Endothelial cell of umbilical vein (primary cell): Measurements from ENCODE around the gene LDLRAD4. TPM values are rescaled to one million over a fixed set of nuclear protein-coding genes. Genes with fewer than 3 reads are reported as not detected.

Experiments used
- BruUV-seq: library from RNA; stranded (reverse); fragments of 400-500 nt; replicated peaks from 2 replicates; lab custom pipeline; 2021; lab: Mats Ljungman, UMichigan
- CTCF ChIA-PET: fragments of 300-600, 350-600 bp; sonication (Branson Sonifier 250); formaldehyde crosslinking; loops from one replicate; lab custom pipeline; 2021; ENCODE audit warnings: antibody characterized with exemption, inconsistent platforms; lab: Charles Lee
- POLR2A ChIA-PET: fragments of 300-600, 350-600 bp; sonication (Branson Sonifier 250); formaldehyde crosslinking; loops from one replicate; lab custom pipeline; 2021; ENCODE audit warnings: antibody characterized with exemption, inconsistent platforms; lab: Charles Lee
- DNase-seq: peaks from one replicate; pipeline ENCODE4 v3.0.0-alpha.2; 2011; ENCODE audit warnings: low read depth, low spot score
- FAIRE-seq: peaks from 2 replicates; lab custom pipeline; 2011; peaks lifted over from hg19 to GRCh38; lab: Jason Lieb, UNC
- H2AFZ ChIP-seq: 2 replicates; pipeline ENCODE4 v1.6.0; 2012; ENCODE audit warnings: low read depth, low read length, control low read depth, inconsistent platforms
- H3K27ac ChIP-seq: 2 replicates; pipeline ENCODE4 v1.5.1; 2011; ENCODE audit warnings: low read depth, mild to moderate bottlenecking, control low read depth, low read length, moderate library complexity; ENCODE audit not compliant: insufficient read depth
- H3K27me3 ChIP-seq, 2 experiments: 2 replicates each; pipeline versions ENCODE4 v1.6.0 to v1.6.1; 2011; ENCODE audit warnings: low read length in 2 of 2, mixed read lengths in 1 of 2; ENCODE audit not compliant: control insufficient read depth in 2 of 2, insufficient read depth in 2 of 2
- H3K36me3 ChIP-seq, 2 experiments: 2 replicates in 1 of 2; 3 replicates in 1 of 2; pipeline ENCODE4 v1.5.1; 2011; ENCODE audit warnings: low read length in 2 of 2, mild to moderate bottlenecking in 1 of 2, moderate library complexity in 1 of 2; ENCODE audit not compliant: control insufficient read depth in 2 of 2, insufficient read depth in 2 of 2; ENCODE audit errors: extremely low read depth in 1 of 2
- H3K4me1 ChIP-seq: 3 replicates; pipeline ENCODE4 v1.5.1; 2011; ENCODE audit warnings: mild to moderate bottlenecking, low read length; ENCODE audit not compliant: control insufficient read depth, insufficient read depth; ENCODE audit errors: extremely low read depth
- H3K4me2 ChIP-seq: 2 replicates; pipeline ENCODE4 v1.6.1; 2011; ENCODE audit warnings: low read length, control low read depth, mixed read lengths; ENCODE audit not compliant: insufficient read depth
- H3K4me3 ChIP-seq, 3 experiments: fragments of 200-600 bp in 1 of 3; sonication (generic), shearing (Covaris generic) in 1 of 3; replicated peaks in 1 of 3; 2 replicates each; pipeline ENCODE4 v1.5.1; 2011 to 2016; ENCODE audit warnings: control low read depth in 3 of 3, low read length in 3 of 3, mild to moderate bottlenecking in 2 of 3, inconsistent platforms in 1 of 3, low read depth in 1 of 3, moderate library complexity in 1 of 3; ENCODE audit not compliant: insufficient read depth in 1 of 3
- H3K79me2 ChIP-seq: 2 replicates; pipeline ENCODE4 v1.6.0; 2012; ENCODE audit warnings: low read length, inconsistent platforms; ENCODE audit not compliant: control insufficient read depth, insufficient read depth
- H3K9ac ChIP-seq: replicated peaks from 2 replicates; pipeline ENCODE3; 2011; ENCODE audit warnings: low read length, control low read depth; ENCODE audit not compliant: insufficient read depth; ENCODE audit errors: extremely low read depth
- H3K9me1 ChIP-seq: replicated peaks from 3 replicates; pipeline ENCODE4 v1.6.0; 2011; ENCODE audit warnings: mild to moderate bottlenecking, low read length; ENCODE audit not compliant: control insufficient read depth, insufficient read depth; ENCODE audit errors: extremely low read depth
- H3K9me3 ChIP-seq: replicated peaks from 2 replicates; pipeline ENCODE4 v1.5.1; 2012; ENCODE audit warnings: low read length, inconsistent platforms; ENCODE audit not compliant: control insufficient read depth, insufficient read depth
- H4K20me1 ChIP-seq: replicated peaks from 2 replicates; pipeline ENCODE3; 2011; ENCODE audit warnings: mild to moderate bottlenecking, low read length; ENCODE audit not compliant: control insufficient read depth, insufficient read depth; ENCODE audit errors: extremely low read depth
- EZH2 ChIP-seq: IDR thresholded peaks from 2 replicates; pipeline ENCODE4 v1.6.1; 2012; ENCODE audit warnings: borderline replicate concordance, low read depth, mild to moderate bottlenecking, moderate library complexity, low read length, inconsistent platforms; ENCODE audit not compliant: severe bottlenecking
- FOS ChIP-seq: IDR thresholded peaks from 2 replicates; pipeline ENCODE4 v1.6.1; 2011; ENCODE audit warnings: mild to moderate bottlenecking, low read length, moderate library complexity, borderline replicate concordance; ENCODE audit not compliant: insufficient read depth
- GATA2 ChIP-seq: IDR thresholded peaks from 2 replicates; pipeline ENCODE4 v1.7.0; 2011; ENCODE audit warnings: low read depth, mild to moderate bottlenecking, moderate library complexity, mixed read lengths, low read length; ENCODE audit not compliant: insufficient read length, insufficient read depth
- JUN ChIP-seq: IDR thresholded peaks from 2 replicates; pipeline ENCODE4 v1.6.1; 2011; ENCODE audit warnings: borderline replicate concordance, low read depth; ENCODE audit not compliant: insufficient read length, insufficient read depth
- MAX ChIP-seq: IDR thresholded peaks from 2 replicates; pipeline ENCODE4 v1.6.1; 2011; ENCODE audit not compliant: insufficient read depth, insufficient read length
- MYC ChIP-seq: IDR thresholded peaks from one replicate; pipeline ENCODE4 v1.6.1; 2011; ENCODE audit warnings: mild to moderate bottlenecking, low read depth, low read length
- POLR2A ChIP-seq: IDR thresholded peaks from 2 replicates; pipeline ENCODE4 v1.6.1; 2012; ENCODE audit warnings: low read depth, mild to moderate bottlenecking, control low read depth, low read length
- POLR2AphosphoS5 ChIP-seq: IDR thresholded peaks from 2 replicates; pipeline ENCODE4 v1.6.1; 2012; ENCODE audit warnings: low read depth, mild to moderate bottlenecking, control low read depth, low read length, moderate library complexity; ENCODE audit not compliant: insufficient read depth
- dilution Hi-C: fragments of 300-500 bp; cut with MboI; formaldehyde crosslinking; loops from one replicate; pipeline ENCODE4 v1.15.0; 2019; ENCODE audit warnings: low sequenced_read_pairs; ENCODE audit not compliant: extremely low pct_ligation_motif_present
- intact Hi-C: fragments of 100-400 bp; cut with micrococcal nuclease; formaldehyde crosslinking; loops from one replicate; pipeline ENCODE4 v1.10.0; 2022
- polyA plus RNA-seq, 4 experiments: library from polyadenylated mRNA; depleted of rRNA in 3 of 4; stranded (reverse) in 3 of 4; unstranded in 1 of 4; fragments of >200 nt; gene quantifications; 2 replicates each; pipeline versions ENCODE4 v1.2.1 to v1.2.3, GENCODE V29; 2011 to 2012; ENCODE audit warnings: missing spikeins in 1 of 4
- total RNA-seq: library from RNA; stranded (reverse); gene quantifications from 2 replicates; pipeline ENCODE4 v1.2.3, GENCODE V29; 2021
- TF ChIP-seq, protein P1 (sequence below), 2 donors: IDR thresholded peaks; 1 replicate in 1 of 2; 2 replicates in 1 of 2; pipeline ENCODE4 v1.5.1; 2011; ENCODE audit warnings: low read length in 2 of 2, mild to moderate bottlenecking in 2 of 2, moderate library complexity in 2 of 2, control low read depth in 1 of 2, inconsistent platforms in 1 of 2, low read depth in 1 of 2; ENCODE audit not compliant: insufficient read depth in 1 of 2; ENCODE audit errors: extremely low read depth in 1 of 2

LDLRAD4 gene
- total and polyA plus RNA-seq, 2 donors (not counting 3 experiments of a cell fraction or from before 2014, with no cell fraction given) = 5.2 to 6.5 TPM

DNA sequence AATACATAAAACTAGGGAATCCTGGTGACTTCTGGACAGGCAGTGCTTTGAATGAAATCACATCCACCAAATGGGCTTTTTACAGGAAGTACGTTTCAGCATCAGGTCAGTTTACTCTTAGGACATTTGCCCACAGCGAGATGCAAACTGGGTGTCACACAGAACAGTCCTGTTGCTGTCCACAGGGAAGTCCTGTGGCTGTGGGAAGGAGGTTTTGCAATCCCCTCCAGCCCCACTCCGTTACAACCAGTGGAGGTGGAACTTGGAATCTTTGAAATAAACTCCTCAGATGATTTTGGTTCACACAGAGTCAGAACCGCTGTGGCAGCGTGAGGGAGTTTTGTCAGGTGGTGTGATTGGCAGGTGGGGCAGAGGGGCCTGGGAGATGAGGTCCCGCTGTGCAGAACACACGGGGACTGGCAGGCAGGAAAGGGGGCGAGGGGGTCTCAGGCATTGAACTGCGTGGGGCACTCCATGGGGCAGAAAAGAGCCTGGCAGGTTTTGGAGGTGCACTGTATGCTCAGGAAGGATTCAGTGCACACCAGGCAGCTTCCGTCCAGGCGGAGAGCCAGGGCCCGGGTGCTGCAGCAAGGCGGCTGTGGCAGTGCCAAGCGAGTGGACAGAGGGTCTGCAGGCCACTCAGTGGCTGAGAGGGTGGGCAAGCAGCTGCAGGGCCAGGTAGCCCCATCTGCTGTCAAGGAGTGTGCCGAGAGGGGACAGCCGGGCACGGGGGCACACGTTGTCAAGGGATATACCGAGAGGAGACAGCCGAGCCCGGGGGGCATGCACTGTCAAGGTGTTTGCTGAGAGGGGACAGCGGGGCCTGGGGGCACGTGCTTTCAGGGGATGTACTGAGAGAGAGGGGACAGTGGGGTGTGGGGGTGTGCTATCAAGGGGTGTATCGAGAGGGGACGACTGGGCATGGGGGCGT is 148.7 kb downstream of the LDLRAD4 start:
- BruUV-seq = no TSS peak
- intact Hi-C loops = no loop called here
- ChIA-PET CTCF (no interaction called here), POLR2A (no interaction called here)
- FAIRE-seq (no peak), DNase-seq (no peak)
- no peaks in the 10 kb centered on the region for H4K20me1 ChIP-seq
- no peaks in the 10 kb centered on the region for H3K9me1 ChIP-seq
- H3K4me2 ChIP-seq = no peak overlapping the region
- H3K9me3 ChIP-seq = no peaks in the 10 kb centered on the region
- no peak overlapping the region for H3K4me3 ChIP-seq
- H3K9ac ChIP-seq = no peak overlapping the region
- H3K27me3 ChIP-seq = no peaks in the 10 kb centered on the region
- dilution Hi-C loops = no loop called here
- TF ChIP-seq, protein P1, sequence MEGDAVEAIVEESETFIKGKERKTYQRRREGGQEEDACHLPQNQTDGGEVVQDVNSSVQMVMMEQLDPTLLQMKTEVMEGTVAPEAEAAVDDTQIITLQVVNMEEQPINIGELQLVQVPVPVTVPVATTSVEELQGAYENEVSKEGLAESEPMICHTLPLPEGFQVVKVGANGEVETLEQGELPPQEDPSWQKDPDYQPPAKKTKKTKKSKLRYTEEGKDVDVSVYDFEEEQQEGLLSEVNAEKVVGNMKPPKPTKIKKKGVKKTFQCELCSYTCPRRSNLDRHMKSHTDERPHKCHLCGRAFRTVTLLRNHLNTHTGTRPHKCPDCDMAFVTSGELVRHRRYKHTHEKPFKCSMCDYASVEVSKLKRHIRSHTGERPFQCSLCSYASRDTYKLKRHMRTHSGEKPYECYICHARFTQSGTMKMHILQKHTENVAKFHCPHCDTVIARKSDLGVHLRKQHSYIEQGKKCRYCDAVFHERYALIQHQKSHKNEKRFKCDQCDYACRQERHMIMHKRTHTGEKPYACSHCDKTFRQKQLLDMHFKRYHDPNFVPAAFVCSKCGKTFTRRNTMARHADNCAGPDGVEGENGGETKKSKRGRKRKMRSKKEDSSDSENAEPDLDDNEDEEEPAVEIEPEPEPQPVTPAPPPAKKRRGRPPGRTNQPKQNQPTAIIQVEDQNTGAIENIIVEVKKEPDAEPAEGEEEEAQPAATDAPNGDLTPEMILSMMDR (IDR thresholded peaks at IDR 0.05; ENCODE audit: extremely low read depth in 1 of 2, insufficient read depth in 1 of 2, low read depth in 1 of 2, low read length in 2 of 2) = no peak
- TF ChIP-seq MYC = no peak
- no peak for TF ChIP-seq JUN
- no peak for TF ChIP-seq EZH2
- no peak for TF ChIP-seq POLR2AphosphoS5
- no peak for TF ChIP-seq POLR2A
- no peak for TF ChIP-seq FOS
- TF ChIP-seq GATA2 = no peak
- TF ChIP-seq MAX = no peak
- H3K79me2 ChIP-seq = no peaks in the 10 kb centered on the region
- no peak overlapping the region for H3K27ac ChIP-seq
- H2AFZ ChIP-seq = no peak overlapping the region
- H3K36me3 ChIP-seq = no peaks in the 10 kb centered on the region
- H3K4me1 ChIP-seq = no peaks in the 10 kb centered on the region
